Trophoblast cell (in vitro differentiated cells and primary cell): ENCODE data around the gene PRMT1.

Source experiments
- DNase-seq, 2 donors: peaks; one replicate each; pipeline ENCODE4 v3.0.0-alpha.2; 2016
- H2AFZ ChIP-seq: 2 replicates; pipeline ENCODE4 v1.6.1; 2013; ENCODE audit warnings: low read length, moderate library complexity, mild to moderate bottlenecking; ENCODE audit not compliant: insufficient read depth, poor library complexity
- H2AK5ac ChIP-seq: 2 replicates; pipeline ENCODE4 v1.6.1; 2013; ENCODE audit warnings: mild to moderate bottlenecking, low read length
- H2BK120ac ChIP-seq: 2 replicates; pipeline ENCODE4 v1.6.1; 2013; ENCODE audit warnings: low read length, mild to moderate bottlenecking, moderate library complexity; ENCODE audit not compliant: insufficient read depth, poor library complexity
- H2BK12ac ChIP-seq: 2 replicates; pipeline ENCODE4 v1.6.1; 2013; ENCODE audit warnings: mild to moderate bottlenecking, low read length, moderate library complexity
- H2BK5ac ChIP-seq: 2 replicates; pipeline ENCODE4 v1.6.1; 2013; ENCODE audit warnings: low read length, low read depth, moderate library complexity, mild to moderate bottlenecking; ENCODE audit not compliant: poor library complexity
- H3K14ac ChIP-seq: 2 replicates; pipeline ENCODE4 v1.6.1; 2013; ENCODE audit warnings: mild to moderate bottlenecking, low read length
- H3K18ac ChIP-seq: 2 replicates; pipeline ENCODE4 v1.6.1; 2013; ENCODE audit warnings: mild to moderate bottlenecking, low read length
- H3K23ac ChIP-seq: 2 replicates; pipeline ENCODE4 v1.6.1; 2013; ENCODE audit warnings: low read length
- H3K27ac ChIP-seq: 2 replicates; pipeline ENCODE4 v1.5.1; 2013; ENCODE audit warnings: low read depth, mild to moderate bottlenecking, inconsistent platforms, low read length, moderate library complexity
- H3K27me3 ChIP-seq: 2 replicates; pipeline ENCODE4 v1.6.1; 2013; ENCODE audit warnings: inconsistent platforms, mild to moderate bottlenecking, low read length, moderate library complexity; ENCODE audit not compliant: insufficient read depth
- H3K36me3 ChIP-seq, 2 experiments: 1 replicate in 1 of 2; 2 replicates in 1 of 2; pipeline ENCODE4 v1.6.1; 2013; ENCODE audit warnings: low read length in 2 of 2, mild to moderate bottlenecking in 2 of 2, moderate library complexity in 1 of 2; ENCODE audit not compliant: insufficient read depth in 2 of 2, control insufficient read depth in 1 of 2
- H3K4ac ChIP-seq: 2 replicates; pipeline ENCODE4 v1.6.1; 2013; ENCODE audit warnings: low read depth, mild to moderate bottlenecking, low read length, moderate library complexity
- H3K4me1 ChIP-seq, 2 experiments: 1 replicate in 1 of 2; 2 replicates in 1 of 2; pipeline ENCODE4 v1.6.1; 2013; ENCODE audit warnings: low read length in 2 of 2, mild to moderate bottlenecking in 2 of 2, moderate library complexity in 1 of 2; ENCODE audit not compliant: insufficient read depth in 2 of 2, control insufficient read depth in 1 of 2
- H3K4me2 ChIP-seq: 2 replicates; pipeline ENCODE4 v1.6.1; 2013; ENCODE audit warnings: inconsistent platforms, mild to moderate bottlenecking, low read length, moderate library complexity
- H3K4me3 ChIP-seq: 2 replicates; pipeline ENCODE4 v1.5.1; 2013; ENCODE audit warnings: mild to moderate bottlenecking, low read depth, low read length, inconsistent platforms
- H3K79me1 ChIP-seq: one replicate; pipeline ENCODE4 v1.6.1; 2013; ENCODE audit warnings: low read length
- H3K79me2 ChIP-seq: 2 replicates; pipeline ENCODE4 v1.6.1; 2013; ENCODE audit warnings: low read length, mild to moderate bottlenecking; ENCODE audit not compliant: control insufficient read depth, insufficient read depth, poor library complexity
- H3K9ac ChIP-seq: 2 replicates; pipeline ENCODE4 v1.6.1; 2013; ENCODE audit warnings: mild to moderate bottlenecking, low read length
- H3K9me3 ChIP-seq: 2 replicates; pipeline ENCODE4 v1.6.1; 2013; ENCODE audit warnings: low read depth, mild to moderate bottlenecking, control low read depth, inconsistent platforms, low read length; ENCODE audit not compliant: insufficient read depth
- H4K12ac ChIP-seq: 2 replicates; pipeline ENCODE4 v1.6.1; 2013; ENCODE audit warnings: low read depth, mild to moderate bottlenecking, low read length, moderate library complexity
- H4K8ac ChIP-seq: 2 replicates; pipeline ENCODE4 v1.6.1; 2013; ENCODE audit warnings: low read depth, mild to moderate bottlenecking, low read length, moderate library complexity
- H4K91ac ChIP-seq: one replicate; pipeline ENCODE4 v1.6.1; 2013; ENCODE audit warnings: low read depth, mild to moderate bottlenecking, low read length, moderate library complexity
- WGBS: extraction: QIAGEN DNeasy Blood & Tissue Kit; methylation state at CpG from one replicate; pipeline ENCODE4 v1.1.7; 2013; ENCODE audit warnings: missing lambda C conversion rate; ENCODE audit not compliant: insufficient read length, insufficient coverage; ENCODE audit errors: extremely low coverage; 5-methylcytosine and 5-hydroxymethylcytosine counted together

The PRMT1 gene

DNA sequence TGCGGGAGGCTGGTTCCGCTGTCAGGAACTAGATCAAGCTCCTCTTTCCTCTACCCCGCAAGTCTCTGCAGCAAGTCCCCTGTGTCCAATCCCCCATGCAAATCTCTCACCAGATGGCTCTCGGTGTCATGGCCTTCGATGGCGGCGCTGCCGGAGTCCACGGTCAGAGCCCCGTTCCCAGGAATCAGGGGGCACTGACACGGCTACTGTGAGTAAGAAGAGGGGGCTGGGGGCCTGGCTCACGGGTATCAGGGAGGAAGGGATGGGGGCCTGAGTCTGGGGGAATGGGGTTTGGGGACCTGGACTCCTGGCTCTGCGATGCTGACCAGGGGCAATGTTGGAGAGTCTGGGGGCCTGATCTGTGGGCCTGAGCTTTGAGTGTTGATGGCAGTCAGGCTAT is 31.1 kb upstream of the PRMT1 start:
- no peak overlapping the region for H4K91ac ChIP-seq
- H4K8ac ChIP-seq, result no peak overlapping the region
- no peak overlapping the region for H2BK120ac ChIP-seq
- no peak overlapping the region for H3K14ac ChIP-seq
- H3K79me2 ChIP-seq, result peaks cover 14% of the 10 kb centered on the region
- H2AFZ ChIP-seq, result no peak overlapping the region
- no peaks in the 10 kb centered on the region for H3K9me3 ChIP-seq
- H3K4me2 ChIP-seq, result no peak overlapping the region
- no peak overlapping the region for H3K27ac ChIP-seq
- H3K4me1 ChIP-seq, result peaks cover 1 to 11% of the 10 kb centered on the region in 2 experiments
- no peak overlapping the region for H3K9ac ChIP-seq
- no peak overlapping the region for H4K12ac ChIP-seq
- no peak overlapping the region for H3K18ac ChIP-seq
- H3K23ac ChIP-seq, result no peak overlapping the region
- no peak overlapping the region for H3K4ac ChIP-seq
- H3K36me3 ChIP-seq, result peaks cover 50% of the 10 kb centered on the region in 2 experiments
- no CpG with 5 or more reads among the region's 13 CpGs for WGBS
- no peak overlapping the region for H2BK5ac ChIP-seq
- no peaks in the 10 kb centered on the region for H3K27me3 ChIP-seq
- H2BK12ac ChIP-seq, result no peak overlapping the region
- peaks cover 11% of the 10 kb centered on the region for H3K79me1 ChIP-seq
- DNase-seq, result no peak
- no peak overlapping the region for H3K4me3 ChIP-seq
- H2AK5ac ChIP-seq, result no peak overlapping the region

DNA sequence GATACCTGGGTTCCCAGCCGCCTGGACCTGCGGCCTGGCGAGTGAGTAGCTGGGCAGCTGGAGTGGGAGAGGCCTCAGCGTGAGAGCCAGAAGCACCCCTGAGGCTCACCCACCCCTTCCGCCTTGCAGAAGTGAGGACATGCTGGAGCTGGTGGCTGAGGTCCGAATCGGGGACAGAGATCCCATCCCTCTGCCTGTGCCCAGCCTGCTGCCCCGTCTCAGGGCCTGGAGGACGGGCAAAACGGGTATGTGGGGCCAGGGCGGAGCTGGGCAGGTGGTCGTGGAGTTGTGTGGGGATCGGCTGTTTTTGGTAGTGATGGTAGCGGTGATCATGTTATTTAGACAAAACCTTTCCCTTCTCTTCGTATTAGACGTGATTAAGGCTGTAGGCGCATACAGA is 30.5 kb upstream of the PRMT1 start:
- Histone ChIP-seq H3K4me2 (no peak overlapping the region), H3K27me3 (no peaks in the 10 kb centered on the region)
- no CpG with 5 or more reads among the region's 17 CpGs for WGBS

DNA sequence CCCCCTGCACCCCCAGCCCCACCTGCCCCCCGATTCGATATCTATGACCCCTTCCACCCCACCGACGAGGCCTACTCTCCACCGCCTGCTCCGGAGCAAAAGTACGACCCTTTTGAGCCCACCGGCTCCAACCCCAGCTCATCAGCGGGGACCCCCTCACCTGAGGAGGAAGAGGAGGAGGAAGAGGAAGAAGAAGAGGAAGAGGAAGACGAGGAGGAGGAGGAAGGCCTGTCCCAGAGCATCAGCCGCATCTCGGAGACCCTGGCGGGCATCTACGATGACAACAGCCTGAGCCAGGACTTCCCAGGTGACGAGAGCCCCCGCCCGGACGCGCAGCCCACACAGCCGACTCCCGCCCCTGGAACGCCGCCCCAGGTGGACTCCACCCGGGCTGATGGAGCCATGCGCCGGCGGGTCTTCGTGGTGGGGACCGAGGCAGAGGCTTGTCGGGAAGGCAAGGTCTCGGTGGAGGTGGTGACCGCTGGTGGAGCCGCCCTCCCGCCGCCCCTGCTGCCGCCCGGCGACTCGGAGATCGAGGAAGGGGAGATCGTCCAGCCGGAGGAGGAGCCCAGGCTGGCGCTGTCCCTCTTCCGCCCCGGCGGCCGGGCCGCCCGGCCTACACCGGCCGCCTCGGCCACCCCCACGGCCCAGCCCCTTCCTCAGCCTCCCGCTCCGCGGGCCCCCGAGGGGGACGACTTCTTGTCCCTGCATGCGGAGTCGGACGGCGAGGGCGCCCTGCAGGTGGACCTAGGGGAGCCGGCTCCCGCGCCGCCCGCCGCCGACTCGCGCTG is 25.8 kb upstream of the PRMT1 start:
- Histone ChIP-seq H3K18ac (no peak overlapping the region), H4K8ac (no peak overlapping the region), H4K12ac (no peak overlapping the region), H3K36me3 (peaks cover 82 to 83% of the 10 kb centered on the region in 2 experiments), H3K9ac (no peak overlapping the region), H3K9me3 (peaks cover 2% of the 10 kb centered on the region), H2AK5ac (no peak overlapping the region), H3K79me1 (no peaks in the 10 kb centered on the region), H3K27me3 (no peaks in the 10 kb centered on the region), H3K27ac (no peak overlapping the region), H3K4ac (no peak overlapping the region), H4K91ac (no peak overlapping the region), H3K4me3 (no peak overlapping the region), H2BK12ac (no peak overlapping the region), H3K23ac (no peak overlapping the region), H2BK5ac (no peak overlapping the region), H3K79me2 (no peaks in the 10 kb centered on the region), H3K4me1 (no peaks in the 10 kb centered on the region), H2AFZ (no peak overlapping the region), H3K14ac (no peak overlapping the region), H2BK120ac (no peak overlapping the region), H3K4me2 (no peak overlapping the region)
- DNase-seq, result no peak
- WGBS, result no CpG with 5 or more reads among the region's 72 CpGs

More for the DNA sequence above, 30.5 kb upstream of the PRMT1 start:
- no peak overlapping the region for H3K14ac ChIP-seq
- H3K79me1 ChIP-seq, result peaks cover 5% of the 10 kb centered on the region
- no peak overlapping the region for H2BK120ac ChIP-seq
- no peak overlapping the region for H2BK12ac ChIP-seq
- H3K79me2 ChIP-seq, result peaks cover 13% of the 10 kb centered on the region
- no peak overlapping the region for H3K4me3 ChIP-seq
- H4K12ac ChIP-seq, result no peak overlapping the region
- no peak overlapping the region for H3K27ac ChIP-seq
- no peak overlapping the region for H4K8ac ChIP-seq
- no peak overlapping the region for H3K23ac ChIP-seq
- no peak overlapping the region for H3K4ac ChIP-seq
- no peak overlapping the region for H4K91ac ChIP-seq
- H2AK5ac ChIP-seq, result no peak overlapping the region
- DNase-seq, result no peak
- H3K9ac ChIP-seq, result no peak overlapping the region
- H2BK5ac ChIP-seq, result no peak overlapping the region
- no peaks in the 10 kb centered on the region for H3K9me3 ChIP-seq
- no peak overlapping the region for H3K18ac ChIP-seq
- no peak overlapping the region for H2AFZ ChIP-seq
- peaks cover 56% of the 10 kb centered on the region in 2 experiments for H3K36me3 ChIP-seq
- H3K4me1 ChIP-seq, result peaks cover 0 to 7% of the 10 kb centered on the region in 2 experiments

DNA sequence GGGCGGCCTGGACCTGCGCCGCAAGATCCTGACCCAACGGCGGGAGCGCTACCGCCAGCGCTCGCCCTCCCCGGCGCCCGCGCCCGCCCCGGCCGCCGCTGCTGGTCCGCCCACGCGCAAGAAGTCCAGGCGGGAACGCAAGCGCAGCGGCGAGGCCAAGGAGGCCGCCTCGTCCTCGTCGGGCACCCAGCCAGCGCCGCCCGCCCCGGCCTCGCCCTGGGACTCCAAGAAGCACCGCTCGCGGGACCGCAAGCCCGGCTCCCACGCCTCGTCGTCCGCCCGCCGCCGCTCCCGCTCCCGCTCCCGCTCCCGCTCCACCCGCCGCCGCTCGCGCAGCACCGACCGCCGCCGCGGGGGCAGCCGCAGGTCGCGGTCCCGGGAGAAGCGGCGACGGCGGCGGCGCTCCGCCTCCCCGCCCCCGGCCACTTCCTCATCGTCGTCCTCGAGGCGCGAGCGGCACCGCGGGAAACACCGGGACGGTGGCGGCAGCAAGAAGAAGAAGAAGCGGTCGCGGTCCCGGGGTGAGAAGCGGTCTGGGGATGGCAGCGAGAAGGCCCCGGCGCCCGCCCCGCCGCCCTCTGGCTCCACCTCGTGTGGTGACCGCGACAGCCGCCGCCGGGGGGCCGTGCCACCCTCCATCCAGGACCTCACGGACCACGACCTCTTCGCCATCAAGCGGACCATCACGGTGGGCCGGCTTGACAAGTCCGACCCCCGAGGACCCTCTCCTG is 25.1 kb upstream of the PRMT1 start:
- no peak overlapping the region for H4K12ac ChIP-seq
- H4K8ac ChIP-seq, result no peak overlapping the region
- no peaks in the 10 kb centered on the region for H3K79me1 ChIP-seq
- H2BK5ac ChIP-seq, result no peak overlapping the region
- H3K4me3 ChIP-seq, result no peak overlapping the region
- no peak overlapping the region for H3K4ac ChIP-seq
- H2AFZ ChIP-seq, result no peak overlapping the region
- no peak overlapping the region for H2BK120ac ChIP-seq
- no CpG with 5 or more reads among the region's 110 CpGs for WGBS
- no peak overlapping the region for H3K23ac ChIP-seq
- peaks cover 2% of the 10 kb centered on the region for H3K9me3 ChIP-seq
- H3K18ac ChIP-seq, result no peak overlapping the region
- H3K4me2 ChIP-seq, result no peak overlapping the region
- no peak overlapping the region for H2AK5ac ChIP-seq
- H3K27me3 ChIP-seq, result no peaks in the 10 kb centered on the region
- no peaks in the 10 kb centered on the region for H3K79me2 ChIP-seq
- no peak overlapping the region for H3K27ac ChIP-seq
- H3K14ac ChIP-seq, result no peak overlapping the region
- H3K4me1 ChIP-seq, result no peaks in the 10 kb centered on the region
- H3K9ac ChIP-seq, result no peak overlapping the region
- H4K91ac ChIP-seq, result no peak overlapping the region
- no peak overlapping the region for H2BK12ac ChIP-seq
- no peak for DNase-seq
- H3K36me3 ChIP-seq, result peaks cover 82 to 83% of the 10 kb centered on the region in 2 experiments
